HG03439 (cell line): ENCODE results near the gene CLTB.

Experiments
- ATAC-seq: cut with Tn5 transposase; IDR thresholded peaks from one replicate; pipeline ENCODE4 v1.9.1; 2021; ENCODE audit warnings: mild to moderate bottlenecking, moderate library complexity; ENCODE audit not compliant: unreplicated experiment

Gene CLTB

GRCh38 chr5:176355400-176356178 lies 60.8 kb downstream of the CLTB start:
- ATAC-seq = no peak

- ATAC-seq = no peak
Measured at GRCh38 chr5:176353533-176353932, 62.8 kb downstream of the CLTB start.

- ATAC-seq = no peak
Measured at GRCh38 chr5:176352116-176352878, 64.0 kb downstream of the CLTB start.

GRCh38 chr5:176350416-176350815 lies 65.9 kb downstream of the CLTB start:
- no peak for ATAC-seq

- no peak for ATAC-seq
Measured at GRCh38 chr5:176342766-176343458, 73.4 kb downstream of the CLTB start.
